WTC11 (cell line): ENCODE results near the gene TP63. TPM values are rescaled to one million over a fixed set of nuclear protein-coding genes. Genes with fewer than 3 reads are reported as not detected.

Experiments
- ATAC-seq: fragments of 200-7000 bp; cut with Tn5 transposase; 2 replicates; pipeline ENCODE4 v1.10.0; 2021; ENCODE audit warnings: mild to moderate bottlenecking, moderate library complexity
- CTCF ChIA-PET: fragments of 300-600 bp; sonication (Branson Sonifier 250); formaldehyde crosslinking; loops from one replicate; lab custom pipeline; 2021; ENCODE audit warnings: antibody characterized with exemption; lab: Charles Lee
- POLR2A ChIA-PET: fragments of 350-600 bp; sonication (Branson Sonifier 250); formaldehyde crosslinking; loops from one replicate; lab custom pipeline; 2021; ENCODE audit warnings: antibody characterized with exemption; lab: Charles Lee
- DNase-seq: peaks from one replicate; pipeline ENCODE4 v3.0.0; 2021; ENCODE audit warnings: low spot score
- H3K27ac Mint-ChIP-seq: 2 replicates; pipeline ENCODE4 v1.8.0; 2021; ENCODE audit warnings: mixed read lengths
- H3K27me3 Mint-ChIP-seq: 2 replicates; pipeline ENCODE4 v1.8.0; 2021; ENCODE audit warnings: low read depth, mild to moderate bottlenecking, moderate library complexity, mixed read lengths
- H3K36me3 Mint-ChIP-seq: 2 replicates; pipeline ENCODE4 v1.8.0; 2021; ENCODE audit warnings: mixed read lengths
- H3K4me1 Mint-ChIP-seq: 2 replicates; pipeline ENCODE4 v1.8.0; 2022; ENCODE audit warnings: mixed read lengths
- H3K4me3 Mint-ChIP-seq: 2 replicates; pipeline ENCODE4 v1.8.0; 2021; ENCODE audit warnings: mild to moderate bottlenecking, moderate library complexity, mixed read lengths
- H3K9me3 Mint-ChIP-seq: 2 replicates; pipeline ENCODE4 v1.8.0; 2021; ENCODE audit warnings: mixed read lengths
- ATF1 ChIP-seq: sonication (generic); formaldehyde crosslinking; IDR thresholded peaks from 2 replicates; pipeline ENCODE4 v1.8.1; 2023; ENCODE audit warnings: mild to moderate bottlenecking, moderate library complexity, missing genetic modification reagents
- ELF4 ChIP-seq: sonication (generic); formaldehyde crosslinking; IDR thresholded peaks from 2 replicates; pipeline ENCODE4 v1.8.1; 2022; ENCODE audit warnings: low read depth, mild to moderate bottlenecking, moderate library complexity, missing genetic modification reagents
- ERG ChIP-seq: fragments of 250-450 bp; sonication (Bioruptor Pico); IDR thresholded peaks from 2 replicates; pipeline ENCODE4 v1.8.0; 2021; ENCODE audit warnings: mild to moderate bottlenecking
- ETV6 ChIP-seq: sonication (generic); formaldehyde crosslinking; IDR thresholded peaks from 2 replicates; pipeline ENCODE4 v1.8.1; 2022; ENCODE audit warnings: mild to moderate bottlenecking, missing genetic modification reagents
- GABPB1 ChIP-seq: sonication (generic); formaldehyde crosslinking; IDR thresholded peaks from 2 replicates; pipeline ENCODE4 v1.8.1; 2023; ENCODE audit warnings: mild to moderate bottlenecking, missing genetic modification reagents
- GRHL2 ChIP-seq: fragments of 250-450 bp; sonication (Bioruptor Pico); IDR thresholded peaks from 2 replicates; pipeline ENCODE4 v1.8.0; 2022; ENCODE audit warnings: mild to moderate bottlenecking, moderate library complexity; ENCODE audit not compliant: insufficient replicate concordance, severe bottlenecking
- JUN ChIP-seq: sonication (generic); formaldehyde crosslinking; IDR thresholded peaks from 2 replicates; pipeline ENCODE4 v1.8.0; 2023; ENCODE audit warnings: mild to moderate bottlenecking, missing genetic modification reagents
- MXD4 ChIP-seq: fragments of 250-450 bp; sonication (Bioruptor Pico); IDR thresholded peaks from 2 replicates; pipeline ENCODE4 v1.8.0; 2021; ENCODE audit warnings: mild to moderate bottlenecking, moderate library complexity, borderline replicate concordance
- MYBL2 ChIP-seq: sonication (generic); formaldehyde crosslinking; IDR thresholded peaks from 2 replicates; pipeline ENCODE4 v1.8.1; 2023; ENCODE audit warnings: mild to moderate bottlenecking, moderate library complexity, missing genetic modification reagents
- NFATC4 ChIP-seq: fragments of 250-450 bp; sonication (Bioruptor Pico); IDR thresholded peaks from 2 replicates; pipeline ENCODE4 v1.9.0; 2021; ENCODE audit warnings: mild to moderate bottlenecking
- PREB ChIP-seq: sonication (generic); formaldehyde crosslinking; IDR thresholded peaks from 2 replicates; pipeline ENCODE4 v1.8.1; 2022; ENCODE audit warnings: mild to moderate bottlenecking, missing genetic modification reagents, moderate library complexity, borderline replicate concordance
- RORB ChIP-seq: fragments of 250-450 bp; sonication (Bioruptor Pico); IDR thresholded peaks from 2 replicates; pipeline ENCODE4 v1.9.0; 2021; ENCODE audit warnings: mild to moderate bottlenecking
- TEAD4 ChIP-seq: sonication (generic); formaldehyde crosslinking; IDR thresholded peaks from 2 replicates; pipeline ENCODE4 v1.8.0; 2022; ENCODE audit warnings: mild to moderate bottlenecking, missing genetic modification reagents
- USF2 ChIP-seq: sonication (generic); formaldehyde crosslinking; IDR thresholded peaks from 2 replicates; pipeline ENCODE4 v1.8.1; 2023; ENCODE audit warnings: mild to moderate bottlenecking, missing genetic modification reagents, moderate library complexity
- ZBTB43 ChIP-seq: sonication (generic); formaldehyde crosslinking; IDR thresholded peaks from 2 replicates; pipeline ENCODE4 v1.8.1; 2023; ENCODE audit warnings: mild to moderate bottlenecking, missing genetic modification reagents
- ZNF121 ChIP-seq: sonication (generic); formaldehyde crosslinking; IDR thresholded peaks from 2 replicates; pipeline ENCODE4 v1.8.0; 2023; ENCODE audit warnings: missing genetic modification reagents
- ZNF232 ChIP-seq: sonication (generic); formaldehyde crosslinking; IDR thresholded peaks from 2 replicates; pipeline ENCODE4 v1.8.0; 2022; ENCODE audit warnings: mild to moderate bottlenecking, missing genetic modification reagents
- total RNA-seq: library from RNA; stranded (reverse); gene quantifications from 3 replicates; pipeline ENCODE4 v1.2.3, GENCODE V29; 2021
- TF ChIP-seq, protein P1 (sequence below): sonication (generic); formaldehyde crosslinking; IDR thresholded peaks from 2 replicates; pipeline ENCODE4 v1.8.0; 2022; ENCODE audit warnings: missing genetic modification reagents
- TF ChIP-seq, protein P2 (sequence below): sonication (generic); formaldehyde crosslinking; IDR thresholded peaks from 2 replicates; pipeline ENCODE4 v1.8.1; 2022; ENCODE audit warnings: mild to moderate bottlenecking, moderate library complexity, missing genetic modification reagents
- TF ChIP-seq, protein P3 (sequence below): fragments of 250-450 bp; sonication (Bioruptor Pico); conservative IDR thresholded peaks from 2 replicates; pipeline ENCODE4 v1.9.0; 2021; ENCODE audit warnings: mild to moderate bottlenecking

TP63 gene
- total RNA-seq, 1 experiment from 2014 or later: 0.09 TPM

DNA sequence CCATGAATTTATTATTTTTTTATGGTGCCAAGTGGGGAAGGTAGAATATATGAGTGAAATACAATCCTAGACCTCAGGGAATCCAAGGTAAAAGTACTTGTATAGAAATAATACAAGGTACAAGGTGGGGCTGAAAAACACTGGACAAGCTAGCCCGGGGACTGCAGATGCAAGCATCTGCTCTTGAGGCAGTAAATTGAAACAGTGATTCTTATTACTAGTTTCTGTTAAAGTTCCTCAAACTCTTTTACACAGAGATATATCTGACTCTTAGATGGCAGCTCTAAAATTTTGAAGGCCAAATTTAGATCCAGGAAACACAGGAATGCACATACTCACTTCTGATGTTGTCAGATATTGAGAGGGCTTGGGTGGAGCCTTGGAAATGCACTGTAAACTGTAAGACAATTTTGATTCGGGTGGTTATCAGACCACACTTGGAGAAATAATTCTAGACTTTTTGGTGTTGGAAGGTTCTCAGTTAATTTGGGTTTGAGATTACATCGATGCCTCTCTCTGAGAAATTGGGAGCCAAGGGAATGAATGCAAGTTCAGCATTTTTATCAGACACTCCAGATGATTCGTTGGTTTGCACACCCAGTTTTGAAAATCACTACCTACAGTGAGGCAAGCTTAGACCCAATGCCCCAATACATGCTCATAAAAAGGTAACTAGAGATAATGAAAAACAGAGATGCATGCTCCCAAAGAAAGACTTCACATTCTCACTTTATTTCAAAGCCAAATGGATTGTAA lies 7.3 kb downstream of the TP63 start (continued):
- TF ChIP-seq, protein P1, sequence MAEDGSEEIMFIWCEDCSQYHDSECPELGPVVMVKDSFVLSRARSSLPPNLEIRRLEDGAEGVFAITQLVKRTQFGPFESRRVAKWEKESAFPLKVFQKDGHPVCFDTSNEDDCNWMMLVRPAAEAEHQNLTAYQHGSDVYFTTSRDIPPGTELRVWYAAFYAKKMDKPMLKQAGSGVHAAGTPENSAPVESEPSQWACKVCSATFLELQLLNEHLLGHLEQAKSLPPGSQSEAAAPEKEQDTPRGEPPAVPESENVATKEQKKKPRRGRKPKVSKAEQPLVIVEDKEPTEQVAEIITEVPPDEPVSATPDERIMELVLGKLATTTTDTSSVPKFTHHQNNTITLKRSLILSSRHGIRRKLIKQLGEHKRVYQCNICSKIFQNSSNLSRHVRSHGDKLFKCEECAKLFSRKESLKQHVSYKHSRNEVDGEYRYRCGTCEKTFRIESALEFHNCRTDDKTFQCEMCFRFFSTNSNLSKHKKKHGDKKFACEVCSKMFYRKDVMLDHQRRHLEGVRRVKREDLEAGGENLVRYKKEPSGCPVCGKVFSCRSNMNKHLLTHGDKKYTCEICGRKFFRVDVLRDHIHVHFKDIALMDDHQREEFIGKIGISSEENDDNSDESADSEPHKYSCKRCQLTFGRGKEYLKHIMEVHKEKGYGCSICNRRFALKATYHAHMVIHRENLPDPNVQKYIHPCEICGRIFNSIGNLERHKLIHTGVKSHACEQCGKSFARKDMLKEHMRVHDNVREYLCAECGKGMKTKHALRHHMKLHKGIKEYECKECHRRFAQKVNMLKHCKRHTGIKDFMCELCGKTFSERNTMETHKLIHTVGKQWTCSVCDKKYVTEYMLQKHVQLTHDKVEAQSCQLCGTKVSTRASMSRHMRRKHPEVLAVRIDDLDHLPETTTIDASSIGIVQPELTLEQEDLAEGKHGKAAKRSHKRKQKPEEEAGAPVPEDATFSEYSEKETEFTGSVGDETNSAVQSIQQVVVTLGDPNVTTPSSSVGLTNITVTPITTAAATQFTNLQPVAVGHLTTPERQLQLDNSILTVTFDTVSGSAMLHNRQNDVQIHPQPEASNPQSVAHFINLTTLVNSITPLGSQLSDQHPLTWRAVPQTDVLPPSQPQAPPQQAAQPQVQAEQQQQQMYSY (CRISPR knock-in tag): no peak
- TF ChIP-seq GABPB1 (CRISPR knock-in tag) (no peak), ETV6 (CRISPR knock-in tag) (no peak), USF2 (CRISPR knock-in tag) (no peak), ATF1 (CRISPR knock-in tag) (no peak), ZNF121 (CRISPR knock-in tag) (no peak)
- TF ChIP-seq, protein P2, sequence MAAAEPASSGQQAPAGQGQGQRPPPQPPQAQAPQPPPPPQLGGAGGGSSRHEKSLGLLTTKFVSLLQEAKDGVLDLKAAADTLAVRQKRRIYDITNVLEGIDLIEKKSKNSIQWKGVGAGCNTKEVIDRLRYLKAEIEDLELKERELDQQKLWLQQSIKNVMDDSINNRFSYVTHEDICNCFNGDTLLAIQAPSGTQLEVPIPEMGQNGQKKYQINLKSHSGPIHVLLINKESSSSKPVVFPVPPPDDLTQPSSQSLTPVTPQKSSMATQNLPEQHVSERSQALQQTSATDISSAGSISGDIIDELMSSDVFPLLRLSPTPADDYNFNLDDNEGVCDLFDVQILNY (CRISPR knock-in tag): no peak

DNA sequence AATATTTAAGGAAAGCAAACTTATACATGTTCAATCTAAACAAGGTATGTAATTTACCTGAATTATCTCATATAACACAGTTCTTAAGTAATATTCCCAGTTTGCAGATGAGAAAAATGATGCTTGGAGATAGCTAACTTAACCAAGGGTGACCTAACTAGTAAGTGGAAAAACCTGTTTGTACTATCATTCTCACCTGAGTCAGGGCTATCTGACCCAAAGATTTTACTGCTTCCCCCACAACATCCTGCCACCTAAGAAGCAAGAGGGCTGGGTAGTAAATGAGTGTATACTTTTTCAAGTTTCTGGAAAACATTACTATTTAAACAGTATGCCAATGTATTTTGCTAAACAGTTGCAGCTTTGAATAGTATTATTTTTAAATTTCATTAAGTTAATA lies 10.6 kb downstream of the TP63 start:
- no peak for ATAC-seq
- CTCF ChIA-PET: no interaction called here
- H3K9me3 Mint-ChIP-seq: no peaks in the 10 kb centered on the region; the same call in 1 of the 2 replicates
- POLR2A ChIA-PET: no interaction called here
- no peak overlapping the region for H3K4me3 Mint-ChIP-seq
- DNase-seq: no peak
- no peak overlapping the region for H3K27ac Mint-ChIP-seq
- no peaks in the 10 kb centered on the region for H3K36me3 Mint-ChIP-seq
- peaks cover 6% of the 10 kb centered on the region for H3K4me1 Mint-ChIP-seq
- H3K27me3 Mint-ChIP-seq: no peaks in the 10 kb centered on the region; the same call in 1 of the 2 replicates
- no peak for TF ChIP-seq ELF4
- TF ChIP-seq MYBL2: no peak
- TF ChIP-seq ZNF121 (CRISPR knock-in tag): no peak
- no peak for TF ChIP-seq TEAD4 (CRISPR knock-in tag)
- no peak for TF ChIP-seq GRHL2 (CRISPR knock-in tag)
- no peak for TF ChIP-seq ZBTB43 (CRISPR knock-in tag)
- no peak for TF ChIP-seq PREB (CRISPR knock-in tag)
- no peak for TF ChIP-seq ZNF232 (CRISPR knock-in tag)
- no peak for TF ChIP-seq NFATC4 (CRISPR knock-in tag)
- TF ChIP-seq MXD4 (CRISPR knock-in tag): no peak
- no peak for TF ChIP-seq ERG (CRISPR knock-in tag)
- TF ChIP-seq JUN: no peak
- TF ChIP-seq RORB (CRISPR knock-in tag): no peak
- TF ChIP-seq, protein P3, sequence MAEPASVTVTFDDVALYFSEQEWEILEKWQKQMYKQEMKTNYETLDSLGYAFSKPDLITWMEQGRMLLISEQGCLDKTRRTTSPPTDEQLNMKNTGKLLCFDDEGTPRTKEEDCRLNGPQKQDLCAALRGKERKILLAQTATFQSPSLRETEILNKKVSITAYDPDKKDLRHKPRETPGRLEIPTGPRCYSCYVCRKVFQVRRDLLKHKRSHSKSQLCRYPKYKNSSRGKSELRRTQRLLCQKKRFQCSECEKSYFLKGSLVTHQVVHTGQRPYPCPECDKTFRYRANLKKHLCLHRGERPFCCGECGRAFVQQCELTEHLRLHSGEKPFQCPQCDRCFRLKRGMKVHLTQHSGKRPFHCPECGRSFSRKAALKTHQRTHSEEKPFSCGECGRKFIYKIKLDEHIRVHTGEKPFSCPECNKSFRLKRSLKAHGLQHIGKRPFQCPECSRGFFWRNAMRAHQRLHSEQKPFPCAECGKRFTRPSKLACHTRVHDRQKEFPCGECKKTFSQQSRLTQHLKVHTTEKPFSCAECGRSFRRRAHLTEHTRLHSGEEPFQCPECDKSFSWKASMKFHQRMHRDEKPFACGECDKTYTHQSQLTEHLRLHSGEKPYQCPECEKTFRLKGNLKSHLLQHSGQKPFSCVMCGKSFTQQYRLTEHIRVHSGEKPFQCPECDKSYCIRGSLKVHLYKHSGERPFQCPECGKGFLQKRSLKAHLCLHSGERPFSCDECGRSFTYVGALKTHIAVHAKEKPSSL: no peak
